Uterus (tissue), 2 donors: ENCODE measurements around the gene FSIP1.

Source experiments
- CTCF ChIP-seq, 4 experiments: fragments of 200-600 bp in 2 of 4; fragments of 450-650 bp in 2 of 4; sonication (generic) in 2 of 4; IDR thresholded peaks; one replicate each; pipeline ENCODE4 v1.5.1; 2016 to 2019; ENCODE audit warnings: antibody characterized with exemption in 4 of 4, mild to moderate bottlenecking in 2 of 4, moderate library complexity in 1 of 4
- POLR2A ChIP-seq, 2 donors: fragments of 450-650 bp; IDR thresholded peaks; one replicate each; pipeline ENCODE4 v1.6.1; 2016; ENCODE audit warnings: antibody characterized with exemption in 2 of 2, mild to moderate bottlenecking in 1 of 2, moderate library complexity in 1 of 2

GRCh38 chr15:39692356-39693327 is 90.0 kb downstream of the FSIP1 start:
- TF ChIP-seq POLR2A (IDR thresholded peaks at IDR 0.05), result no peak
- no peak for TF ChIP-seq CTCF (IDR thresholded peaks at IDR 0.05)
